Activated naive CD8-positive, alpha-beta T cell treated with anti-CD3 and anti-CD28 coated beads, Interleukin-2, amount 50 U/mL, for 16 hours (primary cell): ENCODE data around the gene MRPL42.
"Not testable (repeated sequence)": the region's sequence is repeated elsewhere in the genome, so short reads cannot be mapped to it uniquely, and the experiment has no call there.

ENCODE experiments used
- DNase-seq: peaks from one replicate; pipeline ENCODE4 v3.0.0-alpha.2; 2020; ENCODE audit warnings: low read depth, low spot score

MRPL42 gene

DNA sequence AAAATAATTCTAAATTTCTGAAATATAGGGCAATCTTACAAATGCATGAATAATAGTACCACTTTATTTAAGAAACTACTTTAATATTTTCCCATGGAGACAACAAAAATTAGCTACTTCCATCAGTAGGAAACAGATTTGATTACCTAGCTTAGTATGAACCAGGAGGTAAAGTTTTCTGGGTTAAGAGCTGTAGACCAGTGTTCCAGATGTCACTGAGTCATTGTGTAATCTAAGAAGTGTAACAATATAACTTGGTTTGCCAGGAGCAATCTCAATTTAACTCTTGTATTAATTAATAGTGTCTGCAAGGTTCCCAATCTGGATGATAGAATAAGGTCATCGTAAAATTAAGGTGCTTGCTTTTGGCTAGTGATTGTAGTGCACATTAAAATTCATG lies 31.5 kb downstream of the MRPL42 start:
- DNase-seq: not testable (repeated sequence)

DNA sequence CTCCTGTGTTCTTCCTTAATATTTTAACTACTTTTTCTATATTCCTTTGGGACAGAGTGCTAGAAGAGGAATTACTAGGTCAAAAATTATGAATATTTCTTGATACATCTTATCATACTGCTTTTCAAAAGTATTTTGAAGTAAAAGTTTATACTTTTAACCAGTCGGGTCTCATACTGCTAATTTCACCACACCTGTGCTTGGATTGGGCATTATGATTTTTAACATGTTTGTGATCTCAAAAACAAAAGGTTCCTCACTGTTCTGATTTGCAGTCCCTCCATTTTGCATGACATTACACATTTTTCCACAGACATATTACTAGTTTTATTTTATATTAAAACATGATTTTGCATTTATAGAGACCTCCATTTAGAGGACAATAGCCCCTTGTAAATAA lies 32.9 kb downstream of the MRPL42 start:
- DNase-seq: no peak

- DNase-seq: no peak
Observed at GRCh38 chr12:93500667-93501066, 33.4 kb downstream of the MRPL42 start.

DNA sequence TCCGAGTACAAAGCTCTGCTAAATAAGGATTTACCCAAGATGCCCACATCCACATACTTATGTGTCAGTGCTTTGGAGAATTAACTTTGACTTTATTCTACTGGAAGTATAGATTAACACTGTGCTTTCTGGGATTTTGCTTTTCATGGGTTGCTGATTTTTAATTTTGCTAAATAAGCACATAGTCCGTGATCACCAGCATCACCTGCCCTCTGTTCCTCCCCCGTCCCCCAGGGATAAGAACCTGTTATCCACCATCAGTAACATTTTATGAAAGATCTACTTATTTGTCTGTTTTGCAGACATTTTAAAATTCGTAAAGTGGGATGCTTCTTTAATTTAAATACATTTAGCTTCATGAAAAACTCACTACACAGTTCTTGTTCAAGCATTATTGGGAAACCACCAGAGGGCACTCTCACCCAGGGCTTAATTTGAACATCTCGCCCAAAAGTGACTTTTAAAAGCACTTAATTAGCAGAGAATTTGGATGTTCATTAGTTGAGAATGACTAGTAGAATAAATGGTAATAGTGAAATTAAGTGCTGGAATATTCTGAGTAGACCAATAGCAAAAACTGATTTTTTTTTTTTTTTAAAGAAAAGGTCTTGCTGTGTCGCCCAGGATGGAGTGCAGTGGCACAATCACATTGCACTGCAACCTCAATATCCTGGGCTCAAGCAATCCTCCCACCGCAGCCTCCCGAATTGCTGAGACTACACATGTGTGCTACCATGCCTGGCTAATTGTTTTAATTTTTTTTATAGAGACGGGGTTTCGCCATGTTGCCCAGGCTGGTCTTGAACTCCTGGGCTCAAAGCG lies 35.7 kb downstream of the MRPL42 start:
- DNase-seq: peak; percentile 23

DNA sequence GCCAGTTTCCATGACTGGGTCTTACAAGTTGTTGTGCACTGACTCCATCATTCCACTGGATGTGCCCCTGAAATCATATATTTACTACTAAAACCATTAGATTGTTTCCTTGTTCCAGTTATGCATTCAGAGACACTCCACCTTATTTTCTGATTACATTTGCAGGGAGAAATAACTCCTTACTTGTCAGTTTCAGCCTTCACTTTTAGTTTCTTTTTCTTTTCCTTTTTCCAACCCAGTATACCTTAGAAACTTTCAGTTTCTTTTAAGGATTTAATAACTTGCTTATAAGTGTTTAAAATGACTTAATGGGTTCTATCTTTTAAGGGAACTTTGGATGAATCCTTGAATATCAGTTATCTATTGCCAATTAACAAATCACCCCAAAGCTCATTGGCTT lies 39.9 kb downstream of the MRPL42 start:
- DNase-seq: no peak

DNA sequence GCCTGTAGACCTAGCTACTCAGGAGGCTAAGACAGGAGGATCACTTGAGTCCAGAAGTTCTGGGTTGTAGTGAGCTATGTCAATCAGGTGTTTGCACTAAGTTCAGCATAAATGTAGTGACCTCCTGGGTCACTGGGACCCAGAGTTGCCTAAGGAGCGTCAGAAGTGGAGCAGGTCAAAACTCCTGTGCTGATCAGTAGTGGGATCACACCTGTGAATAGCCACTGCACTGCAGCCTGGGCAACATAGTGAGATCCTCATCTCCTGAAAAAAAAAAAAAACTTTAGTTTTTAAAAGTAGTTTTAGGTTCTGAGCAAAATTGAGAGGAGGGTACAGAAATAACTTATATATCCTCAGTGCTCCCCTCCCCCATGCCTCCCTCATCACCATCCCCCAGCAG lies 42.2 kb downstream of the MRPL42 start:
- no peak for DNase-seq

DNA sequence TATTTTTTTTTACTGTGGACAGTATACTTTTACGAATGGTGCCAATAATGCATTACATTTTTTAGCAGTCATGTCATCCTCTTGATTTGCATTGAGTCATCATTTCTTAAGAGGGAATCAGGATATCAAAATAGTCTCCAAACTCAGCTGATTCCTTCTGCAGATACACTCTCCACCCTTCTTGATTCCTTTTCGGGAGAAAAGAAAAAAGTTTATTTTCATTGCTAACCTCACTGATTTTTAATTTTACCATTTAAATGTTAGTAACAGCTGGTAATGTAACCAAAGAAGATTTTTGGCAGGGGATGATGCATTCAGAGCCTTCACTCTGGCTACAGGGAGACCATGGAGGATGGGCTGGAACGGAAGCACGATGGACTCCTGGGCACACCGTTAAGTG lies 47.5 kb downstream of the MRPL42 start:
- DNase-seq: no peak

GRCh38 chr12:93518725-93519124 lies 51.4 kb downstream of the MRPL42 start:
- no peak for DNase-seq

DNA sequence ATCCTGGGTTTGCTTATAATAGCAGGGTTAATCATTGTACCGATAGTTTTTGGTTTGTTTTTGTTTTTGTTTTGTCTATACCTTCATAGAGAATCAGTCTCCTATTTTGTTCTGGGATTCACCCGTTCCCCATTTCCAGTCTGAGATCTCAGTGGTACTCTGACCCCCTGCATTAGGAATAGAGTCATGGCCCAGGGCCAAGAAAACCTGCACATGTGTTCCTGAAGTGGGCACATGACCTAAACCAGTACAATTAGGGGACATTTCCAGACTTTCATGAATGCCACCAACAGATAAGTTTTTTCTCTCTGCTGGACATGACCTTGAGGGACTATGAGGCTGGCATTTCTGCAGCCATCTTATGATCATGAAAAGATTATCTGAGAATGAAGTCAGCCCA lies 52.5 kb downstream of the MRPL42 start:
- DNase-seq: no peak

DNA sequence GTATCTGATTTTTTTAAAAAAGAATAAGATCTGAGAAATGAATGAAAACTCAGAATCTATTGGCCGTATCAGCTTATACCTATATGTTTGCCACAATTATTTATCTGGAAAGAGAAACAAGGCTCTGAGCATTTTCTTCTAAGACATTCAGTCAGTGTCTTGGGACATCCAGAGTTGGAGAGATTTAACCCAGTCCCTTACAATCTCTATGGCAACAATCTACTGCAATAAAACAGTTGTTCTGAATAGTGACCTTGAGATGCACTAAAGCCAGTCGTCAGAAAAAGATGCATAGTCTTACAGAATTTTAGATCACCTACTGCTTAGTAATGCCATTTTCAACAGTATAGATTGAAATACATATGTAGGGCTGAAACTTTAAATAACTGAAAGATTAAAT lies 53.1 kb downstream of the MRPL42 start:
- no peak for DNase-seq

GRCh38 chr12:93521225-93522080 lies 54.1 kb downstream of the MRPL42 start:
- no peak for DNase-seq

- no peak for DNase-seq
Observed at GRCh38 chr12:93524386-93525133, 57.2 kb downstream of the MRPL42 start.

DNA sequence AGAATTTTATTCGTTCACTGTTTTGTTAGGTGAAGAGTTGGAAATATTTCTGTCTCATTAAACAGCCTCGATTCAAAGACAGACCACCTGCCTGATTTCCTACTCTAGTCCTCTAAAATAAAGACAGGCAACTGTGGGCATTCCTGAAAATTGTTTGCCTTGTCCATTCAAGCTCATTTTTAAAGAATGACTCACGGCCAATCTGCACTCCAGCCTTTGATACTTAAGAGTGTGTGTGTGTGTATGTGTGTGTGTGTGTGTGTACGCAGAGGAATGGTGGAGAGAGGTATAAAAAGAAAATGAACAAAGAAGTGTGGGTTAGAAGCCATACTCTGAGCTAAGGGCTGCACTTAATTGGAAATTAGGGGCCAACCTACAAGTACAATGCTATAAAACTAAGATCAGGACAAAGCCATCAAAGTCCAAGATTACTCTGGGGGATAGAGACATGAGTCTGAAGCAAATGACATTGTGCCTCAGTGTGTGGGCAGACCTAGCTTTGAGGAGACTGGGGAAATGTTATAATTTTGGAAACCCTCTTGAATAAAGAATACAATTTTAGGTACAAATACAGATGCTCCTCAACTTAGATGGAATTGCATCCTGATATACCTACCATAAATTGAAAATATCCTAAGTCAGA lies 59.6 kb downstream of the MRPL42 start:
- DNase-seq: no peak

GRCh38 chr12:93530358-93530757 lies 63.0 kb downstream of the MRPL42 start:
- DNase-seq: no peak

- no peak for DNase-seq
Observed at GRCh38 chr12:93533310-93533709, 66.0 kb downstream of the MRPL42 start.

- DNase-seq: no peak
Observed at GRCh38 chr12:93536111-93536765, 68.9 kb downstream of the MRPL42 start.

DNA sequence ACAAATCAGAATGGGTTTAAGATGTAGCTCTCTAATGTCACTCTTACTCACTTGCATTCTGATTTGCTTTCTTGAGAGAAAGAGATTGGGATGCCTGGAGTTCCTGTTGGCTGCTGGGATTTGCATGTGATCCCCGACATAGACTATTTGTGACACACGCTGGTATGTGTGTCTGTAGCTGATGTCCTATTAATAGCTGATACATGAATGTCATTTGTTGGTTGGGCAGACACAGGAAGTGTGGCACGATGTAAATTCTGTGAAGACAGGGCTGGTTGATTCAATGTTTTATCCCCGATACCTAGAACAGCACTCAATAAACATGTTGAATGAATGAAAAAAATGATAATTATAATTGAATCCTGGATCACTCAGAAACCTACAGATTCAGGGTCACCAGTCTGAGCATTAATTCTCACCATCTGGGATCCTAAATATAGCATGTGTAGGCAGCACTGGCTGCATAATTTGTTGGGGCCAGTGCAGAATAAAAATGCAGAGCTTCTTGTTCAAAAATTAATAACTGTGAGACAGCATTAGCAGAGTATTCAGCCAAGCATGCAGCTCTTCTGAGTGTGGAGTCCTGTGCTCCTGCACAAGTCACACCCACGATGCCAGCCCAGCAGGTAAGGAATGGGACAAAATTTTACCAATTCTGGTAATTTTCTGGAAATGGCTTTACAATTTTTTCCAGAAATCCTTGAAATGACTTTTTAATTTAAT lies 69.6 kb downstream of the MRPL42 start:
- no peak for DNase-seq

- DNase-seq: no peak
Observed at GRCh38 chr12:93537769-93538168, 70.5 kb downstream of the MRPL42 start.

DNA sequence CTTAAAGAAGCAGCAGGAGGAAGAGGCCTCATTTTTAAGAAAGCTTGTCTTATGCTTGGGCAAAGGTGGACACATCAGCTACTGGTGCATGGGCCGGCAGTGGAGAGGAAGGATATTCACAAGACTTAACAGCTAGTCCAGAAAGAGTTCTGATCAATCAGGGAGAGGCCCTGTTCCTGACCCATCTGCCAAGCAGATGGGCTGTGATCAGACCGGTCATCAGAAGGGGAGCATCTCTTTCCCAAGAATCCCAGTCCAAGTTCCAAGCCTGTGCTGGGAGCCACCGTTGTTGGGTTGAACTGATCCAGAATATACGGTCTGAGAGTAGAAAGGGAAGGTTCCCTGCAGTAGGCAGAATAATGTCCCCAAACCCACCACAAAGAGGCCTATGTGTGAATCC lies 72.5 kb downstream of the MRPL42 start:
- no peak for DNase-seq

DNA sequence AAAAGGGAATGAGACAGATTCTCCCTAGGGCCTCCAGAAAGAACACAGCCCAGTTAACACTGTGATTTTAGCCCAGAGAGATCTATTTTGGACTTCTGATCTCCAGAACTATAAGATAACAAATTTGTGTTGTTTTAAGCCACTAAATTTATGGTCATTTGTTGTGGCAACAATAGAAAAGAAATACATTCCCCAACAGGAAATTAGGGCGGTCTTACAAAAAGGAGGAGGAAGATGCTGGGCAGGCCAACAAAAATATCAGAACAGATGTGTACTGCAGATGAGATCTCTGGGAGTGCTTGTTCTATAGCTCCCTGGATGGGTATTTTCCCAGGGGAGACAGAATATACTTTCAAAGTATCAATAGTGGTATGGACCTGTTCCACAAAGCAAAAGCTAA lies 73.2 kb downstream of the MRPL42 start:
- DNase-seq: no peak
